GM19455 (cell line): Measurements from ENCODE around the gene BTN2A1.

Experiments used
- ATAC-seq: cut with Tn5 transposase; IDR thresholded peaks from one replicate; pipeline ENCODE4 v1.9.1; 2021; ENCODE audit not compliant: unreplicated experiment

BTN2A1 gene

DNA sequence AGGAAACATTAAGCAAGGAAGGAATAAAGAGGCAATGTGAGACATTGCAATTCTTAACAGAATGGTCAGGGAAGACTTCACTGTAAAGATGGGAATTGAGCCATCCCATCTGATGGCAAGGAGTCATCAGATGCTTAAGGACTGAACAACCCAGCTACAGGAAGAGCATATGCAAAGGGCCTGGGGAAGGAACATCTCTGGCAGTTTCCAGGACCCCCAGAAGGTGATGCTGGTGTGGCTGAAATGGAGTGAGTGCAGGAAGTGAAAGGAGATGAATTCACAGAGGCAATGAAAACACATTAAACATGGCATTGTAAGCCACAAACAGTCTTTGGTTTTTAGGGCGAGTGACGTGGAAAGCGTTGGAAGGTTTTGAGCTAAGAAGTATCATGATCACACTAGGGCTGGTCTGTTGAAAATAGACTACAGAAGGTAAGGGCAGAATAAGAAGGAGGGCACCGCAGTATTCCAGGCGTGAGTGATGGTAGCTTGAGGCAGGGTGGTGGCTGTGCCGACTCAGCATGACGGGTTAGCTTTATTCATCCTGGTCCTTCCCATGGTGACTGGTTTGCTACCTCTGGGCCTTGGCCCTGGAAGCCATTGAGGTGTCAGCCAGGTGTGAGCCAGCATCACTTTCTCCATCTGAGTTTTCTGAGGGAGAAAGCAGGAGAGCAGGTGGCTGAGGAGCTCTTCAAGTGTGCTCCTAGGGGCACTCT lies 6.8 kb downstream of the BTN2A1 start:
- no peak for ATAC-seq

DNA sequence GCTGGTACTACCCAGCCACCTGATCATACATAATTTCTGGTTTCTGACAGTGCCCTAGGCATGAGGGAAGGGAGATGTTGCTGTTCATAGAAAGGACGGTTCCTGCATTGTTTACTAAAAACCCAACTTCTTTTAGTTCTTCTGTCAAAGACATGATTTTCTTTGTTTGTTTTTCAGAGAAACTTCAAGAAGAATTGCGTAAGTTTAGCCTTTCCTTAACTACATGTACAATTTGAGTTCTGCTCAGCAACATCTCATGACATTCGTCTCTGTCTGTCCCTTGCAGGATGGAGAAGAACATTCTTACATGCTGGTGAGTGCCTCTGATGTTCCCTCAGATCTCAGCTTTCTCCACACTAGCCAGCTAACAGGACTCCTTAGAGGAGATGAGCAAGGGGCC lies 8.0 kb downstream of the BTN2A1 start:
- ATAC-seq: no peak

DNA sequence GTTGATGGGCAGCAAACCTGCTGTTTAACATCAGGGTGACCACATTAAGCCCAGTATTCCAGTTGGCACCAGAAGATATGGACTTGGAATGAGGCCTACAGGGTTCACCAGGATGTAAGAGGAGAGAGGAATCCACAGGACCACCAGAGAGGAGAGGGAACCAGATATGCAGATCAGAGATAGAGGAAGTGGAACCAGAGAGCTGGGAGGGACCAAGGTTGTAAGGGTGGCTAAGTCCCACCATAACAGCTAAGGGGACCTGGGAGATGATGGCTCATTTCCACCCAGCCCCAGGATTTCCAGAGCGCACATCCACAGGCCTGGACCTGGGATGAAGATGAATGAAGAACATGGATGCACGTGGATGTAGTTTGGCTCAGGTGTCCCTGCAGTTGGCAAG lies 11.1 kb downstream of the BTN2A1 start:
- no peak for ATAC-seq

DNA sequence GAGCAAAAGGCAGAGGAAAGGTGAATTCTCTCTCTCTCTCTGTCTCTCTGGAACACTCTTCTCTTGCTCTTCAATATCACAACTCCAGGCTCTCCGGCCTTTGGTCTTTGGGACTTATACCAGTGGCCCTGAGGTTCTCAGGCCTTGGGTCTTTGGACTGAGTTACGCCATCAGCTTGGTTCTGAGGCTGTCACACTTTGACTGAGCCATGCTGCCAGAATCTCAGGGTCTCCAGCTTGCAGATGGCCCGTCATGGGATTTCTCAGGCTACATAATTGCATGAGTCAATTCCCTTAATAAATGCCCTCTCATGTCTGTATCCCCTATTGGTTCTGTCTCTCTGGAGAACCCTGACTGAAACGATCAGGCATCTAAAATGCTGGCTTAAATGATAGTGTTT lies 12.9 kb downstream of the BTN2A1 start:
- ATAC-seq: no peak

DNA sequence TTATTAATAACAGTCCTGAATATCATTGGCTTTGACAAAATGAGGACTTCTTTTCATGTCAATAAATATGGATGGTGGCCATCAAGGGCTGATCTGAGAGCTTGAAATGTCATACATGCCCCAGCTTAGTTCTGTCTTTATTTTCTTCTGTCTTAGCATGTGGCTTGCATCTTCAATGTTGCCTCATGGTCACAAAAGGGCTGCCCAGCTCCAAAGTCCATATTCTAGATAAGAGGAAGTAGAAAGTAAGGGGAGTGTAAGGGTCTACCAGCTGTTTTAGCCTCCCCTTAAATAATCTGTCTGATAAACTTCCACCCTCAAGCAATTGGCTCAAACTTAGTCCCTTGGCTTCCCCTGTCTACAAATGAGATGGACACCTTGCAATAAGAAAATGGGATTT lies 14.2 kb downstream of the BTN2A1 start:
- no peak for ATAC-seq

DNA sequence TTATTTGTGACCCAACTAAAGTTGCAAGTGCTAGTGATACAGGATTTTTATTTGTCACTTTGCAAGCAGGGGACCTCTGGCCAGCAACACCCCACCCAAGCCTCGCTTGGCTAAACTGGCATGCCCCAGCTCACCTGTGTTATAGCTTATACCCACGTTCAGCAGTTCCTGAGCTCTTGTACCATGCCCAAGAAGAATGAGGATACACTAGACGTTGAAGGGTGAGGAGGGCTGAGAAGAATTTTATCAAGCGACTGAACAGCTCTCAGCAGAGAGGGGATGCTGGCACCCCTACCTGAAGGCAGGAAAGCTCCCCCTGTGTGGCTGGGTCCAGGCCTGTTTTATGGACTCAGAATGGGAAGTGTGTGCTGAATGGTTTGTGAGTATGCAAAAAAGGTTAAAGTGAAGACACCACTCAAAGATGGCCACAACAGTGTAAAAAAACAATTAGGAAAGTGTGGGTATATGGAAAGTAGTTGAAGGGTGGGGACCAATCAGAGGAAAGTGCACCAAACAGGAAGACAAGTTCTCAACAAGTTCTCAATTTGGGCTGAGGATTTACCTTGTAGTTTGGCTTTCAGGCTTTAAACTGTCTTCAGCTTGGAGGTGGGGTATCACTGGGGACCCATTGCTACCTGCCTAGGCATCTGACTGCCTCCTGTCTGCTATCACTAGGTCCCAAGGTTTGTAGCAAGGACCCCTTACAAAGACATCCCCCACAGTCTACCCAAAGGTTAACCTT lies 15.0 kb downstream of the BTN2A1 start:
- no peak for ATAC-seq

DNA sequence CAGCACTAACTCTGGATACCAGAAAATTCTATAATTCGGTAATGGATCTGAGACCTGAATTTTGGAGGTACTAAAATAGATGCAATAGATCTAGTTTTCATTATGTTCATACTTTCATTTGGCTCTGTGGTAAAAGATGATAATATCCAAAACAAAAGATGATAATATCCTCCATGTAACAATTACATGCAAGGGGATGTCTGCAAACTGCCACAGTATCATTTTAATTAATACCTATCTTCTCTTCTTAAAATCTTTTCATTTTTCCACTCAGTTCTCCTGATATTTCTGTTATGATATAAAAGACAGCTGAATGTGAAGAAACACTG lies 15.6 kb downstream of the BTN2A1 start:
- no peak for ATAC-seq

DNA sequence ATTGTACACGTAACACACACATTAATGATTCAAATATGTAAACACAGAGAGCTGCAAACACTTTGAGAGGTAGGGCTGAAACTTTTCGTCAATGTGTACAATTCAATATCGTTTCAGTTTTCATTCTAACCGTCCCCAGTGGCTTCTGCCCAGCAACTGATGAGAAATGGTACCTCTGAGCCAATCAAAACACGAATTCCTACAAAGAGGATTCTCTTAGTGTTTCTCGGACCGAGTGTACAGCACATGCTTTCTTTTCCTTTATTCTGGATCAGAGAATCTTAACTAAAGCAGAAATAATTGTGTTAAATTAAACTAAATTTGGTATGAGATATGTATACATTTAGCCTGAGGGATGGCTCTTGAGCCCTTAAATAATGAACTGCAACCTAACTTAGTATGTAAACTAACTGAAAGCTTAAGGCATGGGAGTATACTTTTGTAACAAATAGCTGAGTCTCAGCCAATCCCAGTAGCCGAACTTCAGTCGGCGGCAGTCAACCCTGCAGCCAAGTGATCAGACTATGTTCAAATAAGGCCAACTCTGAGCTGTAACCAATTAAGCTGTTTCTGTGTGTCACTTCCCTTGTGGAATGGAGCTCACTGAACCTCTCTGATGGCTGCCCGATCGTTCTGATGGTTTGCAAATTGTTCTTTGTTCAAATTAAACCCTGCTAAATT lies 16.1 kb downstream of the BTN2A1 start:
- ATAC-seq: peak; percentile 94

DNA sequence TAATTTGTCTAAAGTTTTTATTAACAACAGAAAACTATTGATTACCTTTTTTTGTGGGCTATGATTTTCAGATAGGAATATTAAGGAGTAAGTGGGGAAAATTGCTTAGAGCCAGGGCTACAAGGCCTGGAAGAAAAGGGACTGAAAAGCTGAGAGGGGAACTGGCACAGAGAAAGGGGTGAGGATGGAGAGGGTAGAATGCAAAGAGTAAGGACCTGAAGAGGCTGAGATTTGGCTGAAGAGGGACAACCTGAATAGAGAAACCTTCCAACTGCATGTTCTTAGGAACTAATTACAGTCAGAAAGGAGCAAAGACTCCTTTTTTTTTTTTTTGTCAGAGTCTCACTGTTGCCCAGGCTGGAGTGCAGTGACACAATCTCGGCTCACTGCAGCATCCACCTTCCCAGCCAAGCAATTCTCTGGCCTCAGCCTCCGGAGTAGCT lies 16.7 kb downstream of the BTN2A1 start:
- no peak for ATAC-seq

DNA sequence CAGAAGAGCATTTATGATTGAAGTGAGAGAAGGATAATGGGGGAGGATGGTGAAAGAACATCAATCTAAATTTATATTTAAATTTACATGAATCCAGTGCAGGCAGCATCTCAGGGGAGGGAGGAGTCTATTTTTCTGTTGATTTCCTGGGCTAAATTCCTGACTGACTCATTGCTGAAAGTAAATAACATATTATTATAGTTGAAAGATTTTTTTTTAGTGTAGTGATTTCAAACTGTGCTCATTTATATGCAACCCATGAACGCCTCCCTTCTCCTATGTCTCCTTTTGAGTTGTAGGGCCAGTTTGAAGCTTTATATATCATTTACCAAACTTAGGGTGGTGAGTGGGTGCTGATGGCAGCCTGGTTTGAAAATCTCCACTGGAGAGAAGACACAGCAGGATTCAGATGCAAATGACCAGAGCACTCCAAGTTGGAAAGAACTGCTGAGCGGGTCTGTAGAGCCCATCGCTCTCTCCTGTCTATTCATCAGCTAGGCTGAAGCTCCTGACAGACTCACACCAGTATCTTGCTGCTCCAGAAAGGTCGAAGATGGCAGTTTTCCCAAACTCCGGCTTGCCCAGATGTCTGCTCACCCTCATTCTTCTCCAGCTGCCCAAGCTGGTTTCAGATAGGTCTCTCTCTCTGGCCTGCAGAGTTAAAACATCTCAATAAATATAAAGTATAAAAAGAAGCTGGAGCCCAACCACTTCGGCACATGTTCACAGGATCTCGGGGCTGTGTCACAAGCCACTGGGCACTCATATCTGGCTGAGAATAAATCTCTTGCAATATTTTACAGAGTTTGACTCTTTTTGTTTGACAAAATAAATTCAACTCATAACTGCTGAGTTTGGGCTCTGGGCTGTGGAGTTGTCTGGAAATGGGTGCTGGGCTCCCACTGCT lies 18.3 kb downstream of the BTN2A1 start:
- no peak for ATAC-seq

DNA sequence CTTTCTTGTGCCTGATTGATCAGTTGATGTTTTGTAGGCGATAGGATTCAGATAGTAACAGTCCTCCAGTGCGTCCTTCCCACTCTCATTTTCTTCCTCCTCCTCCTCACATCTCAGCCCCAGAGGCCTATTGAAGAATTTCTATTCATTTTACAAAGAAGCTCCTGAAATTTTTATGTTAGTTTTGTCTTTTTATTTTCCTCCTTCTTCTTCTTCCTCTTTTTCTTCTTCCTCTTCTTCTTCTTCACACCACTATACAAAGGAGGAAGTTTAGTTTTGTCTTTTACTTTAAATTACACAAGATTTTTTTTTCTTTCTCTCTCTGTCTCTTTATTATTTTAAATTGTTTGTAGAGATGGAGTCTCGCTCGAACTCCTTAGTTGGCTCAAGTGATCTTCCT lies 19.1 kb downstream of the BTN2A1 start:
- no peak for ATAC-seq

DNA sequence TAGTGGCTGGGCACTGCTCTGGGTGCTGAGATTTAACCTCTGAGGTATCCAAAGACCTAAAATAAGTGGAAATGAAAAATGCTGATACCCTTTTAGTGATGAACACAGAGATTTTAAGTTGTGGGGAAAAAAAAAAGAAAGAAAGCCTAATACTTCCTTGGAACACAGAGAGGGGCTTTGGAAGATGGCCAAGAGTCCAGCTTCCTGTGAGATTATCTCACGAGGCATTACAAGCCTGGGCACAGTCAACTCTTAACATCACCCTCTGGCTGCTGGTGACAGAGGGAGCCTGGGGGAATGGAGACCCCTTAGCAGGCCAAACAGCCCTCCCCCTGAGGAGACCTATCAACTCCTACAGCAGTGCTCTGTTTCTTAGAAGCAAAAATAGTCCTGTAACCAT lies 19.7 kb downstream of the BTN2A1 start:
- no peak for ATAC-seq

DNA sequence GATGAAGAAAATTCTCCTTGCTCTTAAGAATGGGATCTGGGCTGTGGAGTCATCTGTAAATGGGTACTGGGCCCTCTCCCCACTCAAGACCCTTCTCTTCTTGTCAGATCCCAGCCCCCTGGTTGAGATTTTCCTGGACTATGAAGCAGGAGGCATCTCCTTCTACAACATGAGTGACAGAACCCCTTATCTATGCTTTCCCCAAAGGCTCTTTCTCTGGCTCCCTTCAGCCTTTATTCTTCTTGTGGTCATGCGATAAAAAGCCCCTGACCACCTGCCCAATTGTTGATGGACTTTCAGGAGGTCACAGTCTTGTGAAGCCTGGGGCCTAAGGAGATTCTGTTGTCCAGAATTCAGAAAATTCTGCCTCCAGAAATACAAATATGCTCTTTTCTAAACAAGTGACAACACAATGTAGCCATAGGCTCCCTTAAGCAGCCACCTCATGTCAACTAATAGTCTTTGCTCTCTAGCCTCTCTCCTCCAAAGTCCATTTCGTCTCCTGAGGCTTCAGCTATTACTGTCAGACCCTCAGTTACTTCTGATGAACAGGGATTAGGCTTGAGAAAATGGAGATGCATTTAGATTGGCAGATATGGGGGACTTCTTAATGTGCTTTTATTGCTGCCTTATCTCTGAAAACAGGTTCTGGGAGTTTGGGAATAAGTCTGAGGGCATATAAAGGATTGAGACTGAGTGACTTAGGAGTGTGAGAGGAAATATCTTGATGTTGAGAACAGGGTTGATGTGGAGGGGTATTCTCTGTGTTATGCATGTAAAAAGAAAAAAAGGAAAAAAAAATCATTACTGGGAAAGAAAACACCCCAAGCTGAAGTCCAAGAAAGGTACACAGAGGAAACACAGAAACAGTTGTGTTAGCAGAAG lies 20.6 kb downstream of the BTN2A1 start:
- ATAC-seq: no peak

DNA sequence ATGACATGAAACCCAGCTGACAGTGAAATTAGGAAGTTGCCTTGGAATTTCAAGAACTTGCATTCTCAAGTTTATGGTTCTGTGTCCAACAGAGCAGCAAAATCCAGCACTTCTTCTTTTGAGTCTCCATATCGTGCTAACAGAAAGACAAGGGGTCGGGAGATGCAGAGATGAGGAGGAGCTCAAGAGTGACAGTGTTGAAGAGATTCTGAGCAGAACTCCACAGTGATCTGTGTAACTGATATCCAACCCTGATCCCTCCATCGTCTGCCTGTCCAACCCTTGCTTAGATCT lies 21.2 kb downstream of the BTN2A1 start:
- ATAC-seq: no peak

DNA sequence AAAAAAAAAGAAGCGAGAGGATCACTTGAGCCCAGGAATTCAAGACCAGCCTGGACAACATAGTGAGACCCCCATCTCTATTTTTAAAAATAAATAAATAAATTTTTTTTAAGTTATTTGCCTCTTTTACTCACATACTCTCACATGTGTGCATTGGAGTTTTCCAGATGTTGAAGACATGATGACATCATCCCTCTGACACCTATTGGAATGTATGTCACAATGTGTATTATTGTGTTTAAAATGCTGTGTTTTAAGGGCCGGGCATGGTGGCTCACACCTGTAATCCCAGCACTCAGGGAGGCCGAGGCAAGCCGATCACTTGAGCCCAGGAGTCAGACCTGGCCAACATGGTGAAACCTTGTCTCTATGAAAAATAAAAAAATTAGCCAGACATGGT lies 24.6 kb downstream of the BTN2A1 start:
- no peak for ATAC-seq

DNA sequence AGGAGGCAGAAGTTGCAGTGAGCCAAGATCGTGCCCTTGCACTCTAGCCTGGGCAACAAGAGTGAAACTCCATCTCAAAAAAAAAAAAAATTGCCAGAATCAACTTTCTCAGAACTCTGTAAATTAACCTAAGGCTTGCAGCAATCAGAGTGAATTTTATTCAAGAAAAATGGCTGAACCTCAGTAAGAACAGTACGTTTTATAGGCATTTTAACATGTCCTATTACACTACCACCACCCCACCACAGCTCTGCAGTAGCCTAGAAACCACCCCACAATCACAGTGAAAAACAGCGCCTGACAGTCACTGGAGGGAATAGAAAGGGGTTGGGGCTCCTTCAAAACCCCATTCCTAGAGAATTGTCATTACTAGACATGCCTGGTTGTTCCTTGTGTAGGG lies 26.0 kb downstream of the BTN2A1 start:
- ATAC-seq: no peak

DNA sequence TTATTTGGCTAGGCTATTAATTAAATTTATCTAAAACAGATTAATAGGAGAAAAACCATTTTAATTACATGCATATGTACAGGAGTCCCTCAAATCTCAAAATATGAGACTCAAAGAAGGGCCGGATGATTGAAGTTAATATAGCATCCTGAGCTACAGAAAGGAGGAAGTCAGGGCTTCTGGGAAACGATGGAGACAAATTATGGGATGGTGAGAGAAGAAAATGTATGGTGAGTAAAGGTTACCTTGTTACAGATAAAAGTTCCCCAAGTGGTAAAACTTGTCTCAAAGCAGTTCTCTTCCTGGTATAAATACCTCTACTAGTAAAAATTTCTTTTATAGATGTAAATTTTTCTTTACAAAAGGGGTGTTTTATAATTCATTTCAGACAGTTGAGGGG lies 26.4 kb downstream of the BTN2A1 start:
- no peak for ATAC-seq

DNA sequence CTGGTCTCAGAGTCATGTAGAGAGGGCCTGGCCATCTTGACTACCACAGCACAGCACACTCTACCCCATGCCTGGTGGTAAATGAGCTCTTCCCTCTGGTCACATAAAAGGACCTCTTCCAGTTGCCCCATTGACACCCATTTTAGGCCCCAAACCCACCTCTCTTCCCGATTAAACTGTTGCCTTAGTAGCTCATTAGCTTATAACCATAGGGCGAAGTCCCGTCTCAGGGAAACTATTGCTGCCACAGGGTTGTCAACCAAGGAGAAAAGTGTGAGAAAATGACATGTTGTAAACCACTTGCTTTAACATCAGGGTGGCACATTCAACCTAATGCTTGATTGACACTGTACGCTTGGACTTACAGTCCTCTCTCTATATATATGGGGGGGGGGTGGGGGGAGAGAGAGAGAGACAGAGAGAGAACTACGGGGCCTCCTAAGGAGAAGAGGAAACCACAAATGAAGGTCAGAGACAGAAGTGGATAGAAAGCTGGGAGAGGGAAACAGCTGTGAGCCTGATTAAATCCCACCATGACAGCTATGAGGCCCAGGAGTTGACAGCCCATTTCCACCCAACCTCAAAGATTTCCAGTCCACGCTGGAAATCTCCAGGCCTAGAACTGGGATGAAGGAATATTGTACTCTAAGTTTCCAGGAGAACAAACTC lies 27.5 kb downstream of the BTN2A1 start:
- ATAC-seq: no peak

DNA sequence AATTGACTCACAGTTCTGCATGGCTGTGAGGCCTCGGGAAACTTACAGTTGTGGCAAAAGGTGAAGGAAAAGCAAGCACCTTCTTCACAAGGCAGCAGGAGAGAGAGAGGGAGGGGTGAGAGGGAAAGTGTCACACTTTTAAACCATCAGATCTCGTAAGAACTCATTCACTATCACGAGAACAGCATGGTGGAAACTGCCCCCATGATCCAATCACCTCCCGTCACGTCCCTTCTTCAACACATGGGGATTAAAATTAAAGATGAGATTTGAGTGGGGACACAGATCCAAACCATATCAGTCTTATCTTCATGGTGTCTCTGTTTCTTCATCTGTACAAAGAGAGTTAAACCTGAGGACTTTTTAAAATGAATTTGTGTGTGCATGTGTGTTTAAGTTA lies 28.6 kb downstream of the BTN2A1 start:
- no peak for ATAC-seq

DNA sequence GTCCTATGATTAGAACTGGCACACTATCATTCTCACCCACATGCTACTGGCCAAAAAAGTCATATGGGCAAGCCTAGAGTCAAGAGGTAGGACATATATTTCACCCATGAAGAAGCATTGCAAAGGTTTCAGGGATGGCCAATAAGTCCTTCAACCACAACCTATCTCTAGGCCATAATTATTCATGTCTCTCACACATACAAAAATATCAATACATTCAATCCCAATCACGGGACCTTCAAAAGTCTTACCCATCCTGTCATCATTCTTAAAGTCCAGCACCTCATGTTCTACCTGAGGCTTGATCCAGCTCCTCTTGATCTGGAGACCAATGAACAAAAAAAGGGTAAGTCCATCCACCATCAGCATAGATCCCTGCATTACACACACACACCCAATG lies 29.7 kb downstream of the BTN2A1 start:
- no peak for ATAC-seq
